Trophoblast cell (in vitro differentiated cells and primary cell): Measurements from ENCODE around the gene DAND5.

ENCODE experiments used
- DNase-seq, 2 donors: peaks; one replicate each; pipeline ENCODE4 v3.0.0-alpha.2; 2016
- H2AFZ ChIP-seq: 2 replicates; pipeline ENCODE4 v1.6.1; 2013; ENCODE audit warnings: low read length, moderate library complexity, mild to moderate bottlenecking; ENCODE audit not compliant: insufficient read depth, poor library complexity
- H2AK5ac ChIP-seq: 2 replicates; pipeline ENCODE4 v1.6.1; 2013; ENCODE audit warnings: mild to moderate bottlenecking, low read length
- H2BK120ac ChIP-seq: 2 replicates; pipeline ENCODE4 v1.6.1; 2013; ENCODE audit warnings: low read length, mild to moderate bottlenecking, moderate library complexity; ENCODE audit not compliant: insufficient read depth, poor library complexity
- H2BK12ac ChIP-seq: 2 replicates; pipeline ENCODE4 v1.6.1; 2013; ENCODE audit warnings: mild to moderate bottlenecking, low read length, moderate library complexity
- H2BK5ac ChIP-seq: 2 replicates; pipeline ENCODE4 v1.6.1; 2013; ENCODE audit warnings: low read length, low read depth, moderate library complexity, mild to moderate bottlenecking; ENCODE audit not compliant: poor library complexity
- H3K14ac ChIP-seq: 2 replicates; pipeline ENCODE4 v1.6.1; 2013; ENCODE audit warnings: mild to moderate bottlenecking, low read length
- H3K18ac ChIP-seq: 2 replicates; pipeline ENCODE4 v1.6.1; 2013; ENCODE audit warnings: mild to moderate bottlenecking, low read length
- H3K23ac ChIP-seq: 2 replicates; pipeline ENCODE4 v1.6.1; 2013; ENCODE audit warnings: low read length
- H3K27ac ChIP-seq: 2 replicates; pipeline ENCODE4 v1.5.1; 2013; ENCODE audit warnings: low read depth, mild to moderate bottlenecking, inconsistent platforms, low read length, moderate library complexity
- H3K27me3 ChIP-seq: 2 replicates; pipeline ENCODE4 v1.6.1; 2013; ENCODE audit warnings: inconsistent platforms, mild to moderate bottlenecking, low read length, moderate library complexity; ENCODE audit not compliant: insufficient read depth
- H3K36me3 ChIP-seq, 2 experiments: 1 replicate in 1 of 2; 2 replicates in 1 of 2; pipeline ENCODE4 v1.6.1; 2013; ENCODE audit warnings: low read length in 2 of 2, mild to moderate bottlenecking in 2 of 2, moderate library complexity in 1 of 2; ENCODE audit not compliant: insufficient read depth in 2 of 2, control insufficient read depth in 1 of 2
- H3K4ac ChIP-seq: 2 replicates; pipeline ENCODE4 v1.6.1; 2013; ENCODE audit warnings: low read depth, mild to moderate bottlenecking, low read length, moderate library complexity
- H3K4me1 ChIP-seq, 2 experiments: 1 replicate in 1 of 2; 2 replicates in 1 of 2; pipeline ENCODE4 v1.6.1; 2013; ENCODE audit warnings: low read length in 2 of 2, mild to moderate bottlenecking in 2 of 2, moderate library complexity in 1 of 2; ENCODE audit not compliant: insufficient read depth in 2 of 2, control insufficient read depth in 1 of 2
- H3K4me2 ChIP-seq: 2 replicates; pipeline ENCODE4 v1.6.1; 2013; ENCODE audit warnings: inconsistent platforms, mild to moderate bottlenecking, low read length, moderate library complexity
- H3K4me3 ChIP-seq: 2 replicates; pipeline ENCODE4 v1.5.1; 2013; ENCODE audit warnings: mild to moderate bottlenecking, low read depth, low read length, inconsistent platforms
- H3K79me1 ChIP-seq: one replicate; pipeline ENCODE4 v1.6.1; 2013; ENCODE audit warnings: low read length
- H3K79me2 ChIP-seq: 2 replicates; pipeline ENCODE4 v1.6.1; 2013; ENCODE audit warnings: low read length, mild to moderate bottlenecking; ENCODE audit not compliant: control insufficient read depth, insufficient read depth, poor library complexity
- H3K9ac ChIP-seq: 2 replicates; pipeline ENCODE4 v1.6.1; 2013; ENCODE audit warnings: mild to moderate bottlenecking, low read length
- H3K9me3 ChIP-seq: 2 replicates; pipeline ENCODE4 v1.6.1; 2013; ENCODE audit warnings: low read depth, mild to moderate bottlenecking, control low read depth, inconsistent platforms, low read length; ENCODE audit not compliant: insufficient read depth
- H4K12ac ChIP-seq: 2 replicates; pipeline ENCODE4 v1.6.1; 2013; ENCODE audit warnings: low read depth, mild to moderate bottlenecking, low read length, moderate library complexity
- H4K8ac ChIP-seq: 2 replicates; pipeline ENCODE4 v1.6.1; 2013; ENCODE audit warnings: low read depth, mild to moderate bottlenecking, low read length, moderate library complexity
- H4K91ac ChIP-seq: one replicate; pipeline ENCODE4 v1.6.1; 2013; ENCODE audit warnings: low read depth, mild to moderate bottlenecking, low read length, moderate library complexity
- WGBS: extraction: QIAGEN DNeasy Blood & Tissue Kit; methylation state at CpG from one replicate; pipeline ENCODE4 v1.1.7; 2013; ENCODE audit warnings: missing lambda C conversion rate; ENCODE audit not compliant: insufficient read length, insufficient coverage; ENCODE audit errors: extremely low coverage; 5-methylcytosine and 5-hydroxymethylcytosine counted together

DAND5 gene

GRCh38 chr19:13012690-13013608 is 43.6 kb downstream of the DAND5 start:
- H2BK12ac ChIP-seq: no peak overlapping the region
- H4K12ac ChIP-seq: no peak overlapping the region
- no peak overlapping the region for H3K4ac ChIP-seq
- H4K8ac ChIP-seq: no peak overlapping the region
- H2AFZ ChIP-seq: no peak overlapping the region
- peaks cover 92% of the 10 kb centered on the region for H3K27me3 ChIP-seq
- peak; percentile 13 to 36 for DNase-seq
- no peak overlapping the region for H3K14ac ChIP-seq
- H3K18ac ChIP-seq: no peak overlapping the region
- H3K36me3 ChIP-seq: no peaks in the 10 kb centered on the region
- no peak overlapping the region for H2BK5ac ChIP-seq
- peaks cover 15% of the 10 kb centered on the region for H3K9me3 ChIP-seq
- H3K79me2 ChIP-seq: no peaks in the 10 kb centered on the region
- no peak overlapping the region for H3K27ac ChIP-seq
- H2BK120ac ChIP-seq: no peak overlapping the region
- no peak overlapping the region for H3K4me3 ChIP-seq
- no peak overlapping the region for H3K23ac ChIP-seq
- no peaks in the 10 kb centered on the region for H3K79me1 ChIP-seq
- whole genome bisulfite sequencing: no CpG with 5 or more reads among the region's 52 CpGs
- no peaks in the 10 kb centered on the region for H3K4me1 ChIP-seq
- no peak overlapping the region for H3K9ac ChIP-seq
- H3K4me2 ChIP-seq: no peak overlapping the region
- no peak overlapping the region for H4K91ac ChIP-seq
- no peak overlapping the region for H2AK5ac ChIP-seq

- WGBS: no CpG with 5 or more reads among the region's 20 CpGs
These were observed 44.3 kb downstream of the DAND5 start for GRCh38 chr19:13013649-13014048.

GRCh38 chr19:13014101-13014920 is 44.9 kb downstream of the DAND5 start:
- Histone ChIP-seq H3K9ac (no peak overlapping the region), H3K79me2 (no peaks in the 10 kb centered on the region), H3K23ac (no peak overlapping the region), H2BK12ac (no peak overlapping the region), H4K91ac (no peak overlapping the region), H3K18ac (no peak overlapping the region), H3K4me2 (no peak overlapping the region), H4K12ac (no peak overlapping the region), H2AK5ac (no peak overlapping the region), H3K14ac (no peak overlapping the region), H2AFZ (no peak overlapping the region), H3K79me1 (no peaks in the 10 kb centered on the region), H3K4me1 (no peaks in the 10 kb centered on the region), H3K36me3 (no peaks in the 10 kb centered on the region), H4K8ac (no peak overlapping the region), H3K27me3 (peaks cover 92% of the 10 kb centered on the region), H3K9me3 (peaks cover 11% of the 10 kb centered on the region), H2BK5ac (no peak overlapping the region), H3K4me3 (no peak overlapping the region), H3K27ac (no peak overlapping the region), H2BK120ac (no peak overlapping the region), H3K4ac (no peak overlapping the region)
- no CpG with 5 or more reads among the region's 35 CpGs for WGBS
- no peak for DNase-seq

More at GRCh38 chr19:13013649-13014048, 44.3 kb downstream of the DAND5 start:
- Histone ChIP-seq H3K36me3 (no peaks in the 10 kb centered on the region), H3K18ac (no peak overlapping the region), H3K79me1 (no peaks in the 10 kb centered on the region), H4K12ac (no peak overlapping the region), H3K23ac (no peak overlapping the region), H3K9ac (no peak overlapping the region), H4K8ac (no peak overlapping the region), H3K4me3 (no peak overlapping the region), H3K4me1 (no peaks in the 10 kb centered on the region), H3K4ac (no peak overlapping the region), H3K9me3 (peaks cover 15% of the 10 kb centered on the region), H2BK5ac (no peak overlapping the region), H3K79me2 (no peaks in the 10 kb centered on the region), H2BK120ac (no peak overlapping the region), H3K14ac (no peak overlapping the region), H3K27me3 (peaks cover 92% of the 10 kb centered on the region), H2BK12ac (no peak overlapping the region), H3K27ac (no peak overlapping the region), H2AFZ (no peak overlapping the region), H3K4me2 (no peak overlapping the region), H4K91ac (no peak overlapping the region), H2AK5ac (no peak overlapping the region)
- no peak for DNase-seq

- H4K8ac ChIP-seq: no peak overlapping the region
- WGBS: no CpG with 5 or more reads among the region's 4 CpGs
- H3K4me3 ChIP-seq: no peak overlapping the region
- DNase-seq: no peak
- no peak overlapping the region for H4K91ac ChIP-seq
- no peak overlapping the region for H3K23ac ChIP-seq
- H3K9me3 ChIP-seq: peaks cover 11% of the 10 kb centered on the region
- peaks cover 88% of the 10 kb centered on the region for H3K27me3 ChIP-seq
- H2BK12ac ChIP-seq: no peak overlapping the region
- H3K79me2 ChIP-seq: no peaks in the 10 kb centered on the region
- H3K4me2 ChIP-seq: no peak overlapping the region
- no peaks in the 10 kb centered on the region for H3K36me3 ChIP-seq
- no peak overlapping the region for H3K4ac ChIP-seq
- H2BK120ac ChIP-seq: no peak overlapping the region
- H3K18ac ChIP-seq: no peak overlapping the region
- H2AFZ ChIP-seq: no peak overlapping the region
- no peak overlapping the region for H2BK5ac ChIP-seq
- H4K12ac ChIP-seq: no peak overlapping the region
- no peaks in the 10 kb centered on the region for H3K79me1 ChIP-seq
- no peak overlapping the region for H2AK5ac ChIP-seq
- H3K27ac ChIP-seq: no peak overlapping the region
- no peaks in the 10 kb centered on the region for H3K4me1 ChIP-seq
- no peak overlapping the region for H3K9ac ChIP-seq
- H3K14ac ChIP-seq: no peak overlapping the region
These were observed 45.5 kb downstream of the DAND5 start for GRCh38 chr19:13014921-13015280.
